Motor neuron (in vitro differentiated cells): ENCODE data around the gene RPTOR. TPM values are rescaled to one million over a fixed set of nuclear protein-coding genes. Genes with fewer than 3 reads are reported as not detected.
A peak's percentile ranks its signal among the peaks of the same experiment; 100 is the strongest.
"Not testable (repeated sequence)": the region's sequence is repeated elsewhere in the genome, so short reads cannot be mapped to it uniquely, and the experiment has no call there.

ENCODE experiments used
- ATAC-seq, 8 experiments: fragments of 200-7000 bp; cut with Tn5 transposase; replicated peaks in 6 of 8; 2 replicates each; pipeline ENCODE4 v1.8.0; 2021; ENCODE audit warnings: mild to moderate bottlenecking in 8 of 8, moderate library complexity in 8 of 8
- H3K27ac ChIP-seq, 2 donors: fragments of 250-450 bp; sonication (Bioruptor Pico); 2 replicates each; pipeline ENCODE4 v1.9.0; 2021; ENCODE audit warnings: antibody characterized with exemption in 2 of 2, mild to moderate bottlenecking in 2 of 2, moderate library complexity in 1 of 2
- H3K4me1 ChIP-seq, 2 donors: fragments of 250-450 bp; sonication (Bioruptor Pico); replicated peaks in 1 of 2; 2 replicates each; pipeline ENCODE4 v1.6.1; 2021; ENCODE audit warnings: antibody characterized with exemption in 2 of 2, mild to moderate bottlenecking in 2 of 2, moderate library complexity in 1 of 2
- H3K4me3 ChIP-seq, 5 donors: fragments of 250-450 bp; sonication (Bioruptor Pico); 2 replicates each; pipeline ENCODE4 v1.9.0; 2021; ENCODE audit warnings: antibody characterized with exemption in 5 of 5, mild to moderate bottlenecking in 5 of 5, moderate library complexity in 4 of 5
- WGBS, 10 experiments: fragments of 450-650 bp; shearing (Covaris generic); methylation state at CpG; one replicate each; pipeline ENCODE4 v1.0.0; 2022; 5-methylcytosine and 5-hydroxymethylcytosine counted together
- in situ Hi-C, 9 experiments: fragments of 400-800 bp; cut with MboI; loops; one replicate each; pipeline ENCODE4 v1.15.0; 2021; ENCODE audit warnings: low sequenced_read_pairs in 9 of 9, low pct_unique_long_range_greater_than_20kb in 2 of 9; ENCODE audit not compliant: unreplicated experiment in 9 of 9
- total RNA-seq, 8 experiments: library from RNA; unstranded; fragments of 300-600 nt; gene quantifications; 2 replicates each; pipeline versions ENCODE4 v1.2.3 to v1.2.4, GENCODE V29; 2022

RPTOR gene
- total RNA-seq, 8 experiments from 2014 or later, result 15.6 to 53.3 (median 19.2) TPM

- Histone ChIP-seq H3K4me1 (peaks cover 30 to 45% of the 10 kb centered on the region in 2 donors), H3K27ac (peak overlapping the region; percentile 65 to 85), H3K4me3 (no peak overlapping the region)
- in situ Hi-C loops, result no loop called here
- 0 to 86% (median 57%) methylated on average over 1 to 5 of the region's 7 CpGs; no CpG with 5 or more reads in 2 of the 10 experiments for WGBS, 10 experiments
- peak; percentile 70 to 95 (median 88) for ATAC-seq
These were observed 244.8 kb downstream of the RPTOR start for GRCh38 chr17:80789356-80789902.

GRCh38 chr17:80790021-80790765 is 245.6 kb downstream of the RPTOR start:
- Histone ChIP-seq H3K27ac (peak overlapping the region; percentile 63 to 85), H3K4me3 (no peak overlapping the region), H3K4me1 (peaks cover 36 to 53% of the 10 kb centered on the region in 2 donors)
- 23 to 81% (median 75%) methylated on average over 1 to 8 of the region's 13 CpGs; no CpG with 5 or more reads in 1 of the 10 experiments for WGBS, 10 experiments
- in situ Hi-C loops, result no loop called here
- ATAC-seq, result peak in 6 of 8 experiments; percentile 6 to 48 (median 27)

- no peak overlapping the region for H3K4me3 ChIP-seq
- H3K4me1 ChIP-seq, result peaks cover 42 to 63% of the 10 kb centered on the region in 2 donors
- H3K27ac ChIP-seq, result peak overlapping the region; percentile 63 to 85
- in situ Hi-C loops, result no loop called here
- peak in 1 of 8 experiments; percentile 9 for ATAC-seq
- WGBS, 10 experiments, result 16 to 100% (median 48%) methylated on average over 1 to 9 of the region's 10 CpGs; no CpG with 5 or more reads in 3 of the 10 experiments
These were observed 246.5 kb downstream of the RPTOR start for GRCh38 chr17:80790981-80791742.

DNA sequence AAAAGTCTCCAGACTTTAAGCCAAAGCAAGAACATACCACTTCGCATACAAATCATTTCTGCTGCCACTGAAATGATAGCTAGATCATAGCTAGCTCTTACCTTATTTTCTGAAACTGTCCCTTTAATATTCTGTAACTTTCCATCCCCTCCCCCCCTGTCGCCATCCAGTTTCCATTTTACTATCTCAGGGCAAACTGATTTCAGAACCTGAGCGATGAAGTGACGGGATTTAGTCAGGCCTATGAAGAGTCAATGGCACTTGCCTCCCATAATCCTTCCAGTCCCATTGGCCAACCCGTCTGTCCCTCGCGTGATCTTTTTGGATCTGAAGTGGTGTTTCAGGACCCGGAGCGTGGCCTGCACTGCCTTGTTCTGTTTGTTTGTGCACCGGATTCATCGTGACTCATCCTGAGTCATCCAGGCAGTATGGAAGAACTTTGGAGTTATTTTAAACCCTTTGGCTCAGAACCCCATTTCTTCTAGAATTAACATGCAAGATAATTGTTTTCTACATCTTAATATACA is 247.2 kb downstream of the RPTOR start:
- peaks cover 48 to 69% of the 10 kb centered on the region in 2 donors for H3K4me1 ChIP-seq
- H3K27ac ChIP-seq, result peak overlapping the region in 1 of 2 donors; percentile 6
- in situ Hi-C loops, result no loop called here
- ATAC-seq, result peak in 7 of 8 experiments; percentile 19 to 73 (median 46)
- WGBS, 10 experiments, result 8 to 91% (median 43%) methylated on average over 4 to 11 of the region's 11 CpGs; no CpG with 5 or more reads in 3 of the 10 experiments
- no peak overlapping the region for H3K4me3 ChIP-seq

DNA sequence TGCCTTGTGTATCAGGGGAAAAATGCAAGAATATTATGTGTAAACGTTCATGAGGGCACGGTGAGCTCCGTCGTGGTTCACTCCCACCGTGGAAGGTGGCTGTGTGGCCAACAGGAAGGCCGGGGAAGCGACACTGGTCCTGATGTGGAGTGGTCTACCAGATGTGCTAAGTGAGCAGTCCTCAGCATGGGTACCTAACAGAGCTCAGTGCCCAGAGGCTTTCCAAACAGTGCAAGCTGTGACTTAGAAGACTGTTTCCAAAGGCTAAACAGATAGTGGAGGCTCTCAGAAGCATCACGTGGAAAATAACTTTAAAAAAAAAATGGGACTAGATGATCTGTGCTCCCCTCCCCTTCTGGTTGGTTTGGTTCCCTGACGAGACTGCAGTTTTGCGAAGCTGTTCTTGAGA is 247.7 kb downstream of the RPTOR start:
- H3K4me3 ChIP-seq, result no peak overlapping the region
- peaks cover 48 to 69% of the 10 kb centered on the region in 2 donors for H3K4me1 ChIP-seq
- peak in 1 of 8 experiments; percentile 4 for ATAC-seq
- in situ Hi-C loops, result no loop called here
- H3K27ac ChIP-seq, result no peak overlapping the region
- WGBS, 10 experiments, result 0 to 97% (median 80%) methylated on average over 1 to 9 of the region's 10 CpGs; no CpG with 5 or more reads in 3 of the 10 experiments

GRCh38 chr17:80793421-80793820 is 248.8 kb downstream of the RPTOR start:
- no peak for ATAC-seq
- H3K27ac ChIP-seq, result no peak overlapping the region
- H3K4me1 ChIP-seq, result peaks cover 48 to 64% of the 10 kb centered on the region in 2 donors
- in situ Hi-C loops, result no loop called here
- WGBS, 10 experiments, result 60 to 100% (median 86%) methylated on average over 1 to 5 of the region's 12 CpGs; no CpG with 5 or more reads in 4 of the 10 experiments
- H3K4me3 ChIP-seq, result no peak overlapping the region

DNA sequence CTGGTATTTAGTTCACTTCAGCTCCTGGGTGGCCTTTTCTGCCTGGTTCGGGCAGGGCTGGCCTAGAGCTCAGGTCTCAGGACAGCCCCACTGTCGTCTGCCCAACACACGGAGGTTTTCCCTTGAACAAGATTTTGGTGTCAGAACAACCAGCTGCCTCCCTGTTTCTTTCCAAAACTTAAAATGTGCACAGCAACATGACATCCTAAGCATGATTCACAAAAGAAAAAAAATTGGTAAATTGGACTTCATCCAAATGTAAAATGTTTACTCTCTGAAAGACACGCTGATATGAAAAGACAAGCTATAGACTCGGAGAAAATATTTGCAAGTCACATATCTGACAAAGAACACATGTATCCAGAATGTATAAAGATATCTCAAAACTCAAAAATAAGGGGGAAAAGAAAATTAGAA is 249.2 kb downstream of the RPTOR start:
- WGBS, 10 experiments, result 30 to 100% (median 85%) methylated on average over 1 to 5 of the region's 5 CpGs
- Histone ChIP-seq H3K4me3 (no peak overlapping the region), H3K4me1 (peaks cover 53 to 64% of the 10 kb centered on the region in 2 donors), H3K27ac (no peak overlapping the region)
- no peak for ATAC-seq
- in situ Hi-C loops, result no loop called here

DNA sequence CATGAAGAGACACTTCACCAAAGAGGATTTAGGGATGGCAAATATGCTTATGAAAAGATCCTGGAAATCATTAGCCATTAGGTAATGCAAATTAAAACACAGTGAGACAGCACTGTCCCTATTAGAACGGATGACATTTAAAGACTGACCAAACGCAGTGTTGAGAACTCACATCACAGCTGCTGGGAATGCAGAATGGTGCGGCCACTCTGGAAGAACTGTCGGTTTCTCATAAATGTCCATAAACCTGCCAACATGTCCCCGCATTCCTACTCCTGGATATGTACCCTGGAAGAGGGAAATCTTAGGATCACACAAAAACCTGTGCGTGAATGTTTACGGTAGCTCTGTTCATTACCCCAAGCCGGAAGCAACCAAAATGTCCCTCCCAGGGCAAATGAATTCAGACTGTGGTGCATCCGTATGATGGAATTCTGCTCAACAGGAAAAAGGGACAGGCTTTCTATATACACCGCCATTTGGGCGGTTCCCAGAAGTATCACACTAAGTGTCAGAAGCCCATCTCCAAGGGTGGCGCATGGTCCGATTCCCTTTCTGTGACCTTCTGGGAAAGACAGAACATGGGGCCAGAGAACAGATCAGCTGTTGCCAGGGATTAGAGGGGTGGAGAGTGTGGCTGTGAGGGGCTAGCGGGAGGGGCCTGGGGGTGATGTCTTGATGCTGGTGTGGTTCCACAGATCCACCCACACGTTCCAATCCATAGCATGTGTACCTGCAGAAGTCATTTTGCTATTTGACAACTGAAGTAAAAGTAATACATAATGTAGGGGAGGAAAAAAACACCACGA is 249.8 kb downstream of the RPTOR start:
- Histone ChIP-seq H3K4me3 (no peak overlapping the region), H3K4me1 (peaks cover 53 to 64% of the 10 kb centered on the region in 2 donors), H3K27ac (no peak overlapping the region)
- no peak for ATAC-seq
- WGBS, 10 experiments, result 50 to 100% (median 79%) methylated on average over 1 to 6 of the region's 16 CpGs; no CpG with 5 or more reads in 1 of the 10 experiments
- in situ Hi-C loops, result no loop called here

DNA sequence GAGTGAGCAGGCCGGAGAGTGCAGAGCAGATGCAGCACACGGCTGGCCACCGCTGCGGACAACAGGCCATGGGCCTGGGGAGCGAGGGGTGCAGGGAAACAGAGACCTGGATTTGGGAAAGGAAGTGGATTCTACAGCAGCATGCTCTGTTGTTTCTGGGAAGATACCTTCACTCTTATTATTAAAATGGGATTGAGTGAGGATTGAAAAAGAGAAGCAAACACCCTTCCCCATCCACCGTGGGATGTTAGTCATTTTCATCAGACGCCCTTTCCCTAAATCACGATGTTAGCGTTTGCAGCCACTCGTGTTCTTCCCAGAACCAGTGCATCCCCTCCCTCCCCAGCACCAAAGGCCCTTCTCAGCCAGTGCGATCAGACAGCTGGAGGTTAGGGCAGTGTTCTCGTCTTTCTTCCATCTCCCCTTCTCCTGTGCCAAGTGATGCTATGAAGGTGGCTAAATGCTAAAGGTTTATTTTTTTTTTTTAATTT is 250.5 kb downstream of the RPTOR start:
- Histone ChIP-seq H3K27ac (no peak overlapping the region), H3K4me3 (no peak overlapping the region), H3K4me1 (peaks cover 48 to 61% of the 10 kb centered on the region in 2 donors)
- 77 to 100% (median 91%) methylated on average over 2 to 7 of the region's 12 CpGs; no CpG with 5 or more reads in 2 of the 10 experiments for WGBS, 10 experiments
- no peak for ATAC-seq
- in situ Hi-C loops, result no loop called here

DNA sequence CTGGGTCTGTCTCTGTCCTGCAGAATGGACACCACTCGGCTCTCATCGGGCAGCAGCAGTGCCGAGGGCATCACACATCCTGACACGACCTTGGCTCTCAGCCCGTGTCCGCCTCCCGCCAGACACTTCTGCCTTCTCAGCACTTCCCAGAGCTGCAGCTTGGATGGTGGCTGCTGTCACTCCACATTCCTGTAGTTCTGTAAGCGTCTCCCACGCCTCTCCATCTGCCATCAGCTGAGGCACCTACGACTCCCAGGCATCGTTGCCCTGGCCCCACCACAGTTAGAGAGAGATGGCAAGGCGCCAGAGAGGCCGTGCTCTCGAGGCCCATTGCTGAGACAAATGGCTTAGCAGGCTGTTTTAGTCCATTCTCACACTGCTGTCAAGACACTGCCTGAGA is 251.1 kb downstream of the RPTOR start:
- H3K27ac ChIP-seq, result peak overlapping the region in 1 of 2 donors; percentile 44
- H3K4me1 ChIP-seq, result peaks cover 45 to 61% of the 10 kb centered on the region in 2 donors
- H3K4me3 ChIP-seq, result no peak overlapping the region
- ATAC-seq, result peak in 5 of 8 experiments; percentile 59 to 87 (median 69)
- 32 to 93% (median 67%) methylated on average over 2 to 12 of the region's 14 CpGs; no CpG with 5 or more reads in 4 of the 10 experiments for WGBS, 10 experiments
- in situ Hi-C loops, result no loop called here

DNA sequence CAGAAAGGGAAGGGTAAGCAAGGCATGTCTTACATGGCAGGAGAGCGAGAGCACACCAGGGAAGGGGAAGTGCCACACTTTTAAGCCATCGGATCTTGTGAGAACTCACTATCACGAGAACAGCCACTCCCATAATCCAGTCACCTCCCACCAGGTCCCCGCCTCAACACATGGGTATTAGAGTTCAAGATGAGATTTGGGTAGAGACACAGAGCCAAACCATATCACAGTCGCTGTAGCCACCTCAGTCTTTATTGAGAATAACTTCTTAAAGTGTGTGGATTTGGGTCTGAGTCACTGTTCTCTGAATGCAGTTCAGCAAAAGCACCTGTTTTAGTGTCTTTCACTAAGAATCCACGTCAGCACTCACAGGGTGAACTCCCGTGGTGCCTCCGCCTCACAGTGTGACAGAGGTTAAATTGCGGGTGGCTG is 251.8 kb downstream of the RPTOR start:
- peak in 2 of 8 experiments; percentile 23 to 56 for ATAC-seq
- WGBS, 10 experiments, result 38 to 95% (median 86%) methylated on average over 1 to 9 of the region's 9 CpGs; no CpG with 5 or more reads in 3 of the 10 experiments
- no peak overlapping the region for H3K4me3 ChIP-seq
- in situ Hi-C loops, result no loop called here
- peak overlapping the region in 1 of 2 donors; percentile 7 for H3K27ac ChIP-seq
- peaks cover 38 to 57% of the 10 kb centered on the region in 2 donors for H3K4me1 ChIP-seq

DNA sequence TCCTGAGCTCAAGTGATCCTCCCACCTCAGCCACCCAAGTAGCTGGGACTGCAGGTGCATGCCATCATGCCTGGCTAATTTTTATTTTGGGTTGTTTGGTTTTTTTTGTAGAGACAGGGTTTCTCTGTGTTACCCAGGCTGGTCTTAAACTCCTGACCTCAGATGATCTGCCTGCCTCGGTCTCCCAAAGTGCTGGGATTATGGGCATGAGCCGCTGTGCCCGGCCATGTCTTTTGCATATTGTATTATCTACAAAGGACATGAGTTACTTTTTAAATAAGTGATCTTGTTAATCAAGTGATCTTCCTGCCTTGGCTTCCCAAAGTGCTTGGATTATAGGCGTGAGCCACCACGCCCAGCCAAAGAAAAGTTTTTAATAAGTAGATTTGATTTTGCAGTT is 252.6 kb downstream of the RPTOR start:
- peaks cover 32 to 50% of the 10 kb centered on the region in 2 donors for H3K4me1 ChIP-seq
- 82 to 100% (median 95%) methylated on average over 1 to 5 of the region's 5 CpGs; no CpG with 5 or more reads in 3 of the 10 experiments for WGBS, 10 experiments
- in situ Hi-C loops, H3K27ac ChIP-seq, ATAC-seq, H3K4me3 ChIP-seq: not testable (repeated sequence)
